Suppressor macrophage treated with lipopolysaccharide for 1 hour (primary cell): Measurements from ENCODE around the gene ENHO.
"Not testable (repeated sequence)": the region's sequence is repeated elsewhere in the genome, so short reads cannot be mapped to it uniquely, and the experiment has no call there.

ENCODE experiments used
- DNase-seq, 3 donors: peaks; one replicate each; pipeline ENCODE4 v3.0.0-alpha.2; 2020 to 2022

The ENHO gene

GRCh38 chr9:34505370-34506120 lies 17.2 kb downstream of the ENHO start:
- no peak for DNase-seq

- DNase-seq: no peak
Observed at GRCh38 chr9:34503406-34503805, 19.4 kb downstream of the ENHO start.

- DNase-seq: no peak
Observed at GRCh38 chr9:34502891-34503290, 19.9 kb downstream of the ENHO start.

- DNase-seq: no peak
Observed at GRCh38 chr9:34502471-34502870, 20.3 kb downstream of the ENHO start.

- DNase-seq: no peak
Observed at GRCh38 chr9:34501889-34502425, 20.8 kb downstream of the ENHO start.

- DNase-seq: no peak
Observed at GRCh38 chr9:34501372-34501771, 21.4 kb downstream of the ENHO start.

GRCh38 chr9:34500623-34501267 lies 22.0 kb downstream of the ENHO start:
- DNase-seq: peak; percentile 67 to 76 (median 69)

GRCh38 chr9:34499076-34499475 lies 23.7 kb downstream of the ENHO start:
- no peak for DNase-seq

- no peak for DNase-seq
Observed at GRCh38 chr9:34498553-34498952, 24.2 kb downstream of the ENHO start.

- DNase-seq: no peak
Observed at GRCh38 chr9:34496149-34496712, 26.6 kb downstream of the ENHO start.

- peak; percentile 62 to 79 (median 73) for DNase-seq
Observed at GRCh38 chr9:34493972-34494535, 28.7 kb downstream of the ENHO start.

- DNase-seq: no peak
Observed at GRCh38 chr9:34492051-34492450, 30.7 kb downstream of the ENHO start.

- no peak for DNase-seq
Observed at GRCh38 chr9:34491596-34491995, 31.2 kb downstream of the ENHO start.

- DNase-seq: no peak
Observed at GRCh38 chr9:34490760-34491159, 32.0 kb downstream of the ENHO start.

GRCh38 chr9:34490360-34490759 lies 32.4 kb downstream of the ENHO start:
- no peak for DNase-seq

GRCh38 chr9:34486572-34486971 lies 36.2 kb downstream of the ENHO start:
- DNase-seq: peak in 2 of 3 donors; percentile 31 to 32

GRCh38 chr9:34485822-34486221 lies 37.0 kb downstream of the ENHO start:
- no peak for DNase-seq

- DNase-seq: no peak
Observed at GRCh38 chr9:34484678-34485077, 38.1 kb downstream of the ENHO start.

GRCh38 chr9:34482746-34483145 lies 40.0 kb downstream of the ENHO start:
- not testable (repeated sequence) for DNase-seq

- DNase-seq: not testable (repeated sequence)
Observed at GRCh38 chr9:34481620-34482019, 41.2 kb downstream of the ENHO start.

GRCh38 chr9:34479431-34479866 lies 43.3 kb downstream of the ENHO start:
- no peak for DNase-seq

GRCh38 chr9:34477541-34477940 lies 45.2 kb downstream of the ENHO start:
- peak; percentile 18 to 55 (median 52) for DNase-seq

GRCh38 chr9:34475097-34475496 lies 47.7 kb downstream of the ENHO start:
- DNase-seq: no peak
